Psoas muscle (tissue), 8 donors: ENCODE results near the gene MAGEB6. TPM values are rescaled to one million over a fixed set of nuclear protein-coding genes. Genes with fewer than 3 reads are reported as not detected.

Experiments
- ATAC-seq, 4 donors: fragments of 200-7000 bp; cut with Tn5 transposase; one replicate each; pipeline ENCODE4 v1.9.1; 2020; ENCODE audit warnings: moderate library complexity in 3 of 4, mild to moderate bottlenecking in 2 of 4
- DNase-seq, 2 donors: peaks; one replicate each; pipeline ENCODE4 v3.0.0-alpha.2; 2020
- H3K27ac ChIP-seq: fragments of 200-600 bp; one replicate; pipeline ENCODE4 v1.8.0; 2022
- H3K27me3 ChIP-seq, 3 donors: fragments of 200-600 bp in 1 of 3; one replicate each; pipeline versions ENCODE4 v1.6.1 to v1.8.0; 2013 to 2022; ENCODE audit warnings: low read length in 2 of 3, mild to moderate bottlenecking in 2 of 3, moderate library complexity in 1 of 3; ENCODE audit not compliant: insufficient read depth in 3 of 3
- H3K36me3 ChIP-seq, 2 donors: fragments of 200-600 bp in 1 of 2; one replicate each; pipeline versions ENCODE4 v1.6.1 to v1.8.0; 2013 to 2022; ENCODE audit warnings: low read depth in 1 of 2, mild to moderate bottlenecking in 1 of 2, moderate library complexity in 1 of 2; ENCODE audit not compliant: insufficient read depth in 1 of 2
- H3K4me1 ChIP-seq: fragments of 200-600 bp; one replicate; pipeline ENCODE4 v1.8.0; 2022
- H3K4me3 ChIP-seq: fragments of 200-600 bp; one replicate; pipeline ENCODE4 v1.8.0; 2022; ENCODE audit warnings: mild to moderate bottlenecking
- H3K9me3 ChIP-seq: fragments of 200-600 bp; one replicate; pipeline ENCODE4 v1.8.0; 2022
- CTCF ChIP-seq: fragments of 200-600 bp; IDR thresholded peaks from one replicate; pipeline ENCODE4 v1.8.0; 2022; ENCODE audit warnings: antibody characterized with exemption
- WGBS, 3 donors: extraction: QIAGEN DNeasy Blood & Tissue Kit; methylation state at CpG; one replicate each; pipeline versions ENCODE4 v1.1.6 to v1.1.7; 2013; 5-methylcytosine and 5-hydroxymethylcytosine counted together
- intact Hi-C, 2 donors: fragments of 100-400 bp; cut with DNase I; formaldehyde crosslinking; loops; one replicate each; pipeline versions ENCODE4 v1.11.0 to v1.14.2; 2022
- polyA plus RNA-seq, 3 donors: library from polyadenylated mRNA; stranded (reverse); fragments of 200-250 nt; gene quantifications; one replicate each; pipeline ENCODE4 v1.2.3, GENCODE V29; 2013
- total RNA-seq, 4 donors: library from RNA; stranded (reverse); fragmentation: NEBNext Ultra II Directional in 2 of 4; extraction: Animal tissue kit (Norgen Biotek cat#: 25700) in 2 of 4; gene quantifications; one replicate each; pipeline versions ENCODE4 v1.2.1 to v1.2.4, GENCODE V29; 2021 to 2023
- donor health status: healthy with polysubstance abuse.
- donor health status: DM: no; HTN: no; CAD: no; lungs with moderate emphysema.
- donor health status: Bipolar disorder and iron deficiency.
- donor health status: healthy.
- donor health status: DM: yes; HTN: yes; CAD: no.
- donor health status: DM: no; HTN: no; CAD: no.
- donor health status: DM: no; HTN: no; CAD: no.
- donor health status: DM: yes; HTN: yes; CAD: no.

The MAGEB6 gene
- total and polyA plus RNA-seq, 7 donors: not detected

DNA sequence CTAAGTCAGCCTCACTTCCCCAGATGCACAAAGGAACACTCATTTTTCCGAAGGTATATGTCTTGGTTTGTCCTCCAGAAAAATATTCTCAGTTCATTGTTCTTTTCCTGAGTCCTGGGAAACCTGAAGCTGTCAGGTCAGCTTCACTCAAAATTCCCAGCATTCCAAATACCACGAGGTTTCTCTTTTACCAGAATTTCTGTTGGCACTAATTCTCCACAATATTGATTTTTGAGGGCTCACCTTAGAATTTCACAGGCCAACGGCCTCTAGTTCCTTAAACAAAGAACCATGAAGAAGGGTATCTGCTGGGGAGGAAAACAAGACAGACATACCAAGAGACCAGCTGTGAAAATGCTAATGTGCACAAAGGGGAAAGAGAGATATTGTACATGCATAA, 15.8 kb downstream of the MAGEB6 start:
- Histone ChIP-seq H3K4me3 (no peak overlapping the region), H3K27me3 (no peaks in the 10 kb centered on the region), H3K4me1 (no peaks in the 10 kb centered on the region), H3K9me3 (no peaks in the 10 kb centered on the region), H3K36me3 (no peaks in the 10 kb centered on the region), H3K27ac (no peak overlapping the region)
- intact Hi-C loops: no loop called here
- TF ChIP-seq CTCF: no peak
- DNase-seq (no peak), ATAC-seq (no peak)
- WGBS, 3 donors: 44 to 70% (median 54%) methylated on average over 3 of the region's 3 CpGs

- no peaks in the 10 kb centered on the region for H3K27me3 ChIP-seq
- no peak within 1 kb of the TSS for H3K27ac ChIP-seq
- DNase-seq: no peak
- H3K4me3 ChIP-seq: no peak within 1 kb of the TSS
- H3K36me3 ChIP-seq: no peaks in the 10 kb centered on the region
- no peaks in the 10 kb centered on the region for H3K9me3 ChIP-seq
- WGBS, 3 donors: 55 to 72% (median 69%) methylated on average over 5 of the region's 5 CpGs
- TF ChIP-seq CTCF: no peak
- ATAC-seq: no peak
- intact Hi-C loops: no loop called here
- H3K4me1 ChIP-seq: no peaks in the 10 kb centered on the region
Measured at GRCh38 chrX:26215869-26216268, 23.6 kb downstream of the MAGEB6 start, which contains the start of gene MAGEB5. Gene MAGEB5, plus strand, starts transcription at chrX:26216169. Its CDS starts 1,133 bp downstream, at chrX:26217302.

DNA sequence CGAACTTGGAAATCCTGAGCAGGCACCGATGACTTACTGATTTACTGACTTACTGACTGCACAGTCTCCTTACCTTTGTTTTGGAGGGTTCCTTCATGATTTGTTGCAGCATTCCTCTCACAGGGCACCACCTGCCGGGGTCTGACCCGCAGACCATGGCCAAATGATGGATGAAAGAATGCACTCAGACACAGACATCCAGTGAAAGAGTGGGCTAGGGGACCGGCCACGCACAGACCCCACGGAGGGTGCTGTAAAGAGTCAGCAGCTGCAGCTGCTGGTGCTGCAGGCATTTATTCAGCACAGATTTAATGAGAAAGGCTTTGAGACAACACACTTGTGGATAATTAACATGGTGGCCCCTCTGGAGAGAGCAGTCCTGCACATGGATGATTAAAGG, 27.1 kb downstream of the MAGEB6 start:
- 33 to 56% (median 40%) methylated on average over 7 of the region's 7 CpGs for WGBS, 3 donors
- DNase-seq (no peak), ATAC-seq (no peak)
- Histone ChIP-seq H3K4me1 (no peaks in the 10 kb centered on the region), H3K36me3 (no peaks in the 10 kb centered on the region), H3K4me3 (no peak overlapping the region), H3K9me3 (no peaks in the 10 kb centered on the region), H3K27ac (no peak overlapping the region), H3K27me3 (no peaks in the 10 kb centered on the region)
- TF ChIP-seq CTCF: no peak
- intact Hi-C loops: no loop called here

DNA sequence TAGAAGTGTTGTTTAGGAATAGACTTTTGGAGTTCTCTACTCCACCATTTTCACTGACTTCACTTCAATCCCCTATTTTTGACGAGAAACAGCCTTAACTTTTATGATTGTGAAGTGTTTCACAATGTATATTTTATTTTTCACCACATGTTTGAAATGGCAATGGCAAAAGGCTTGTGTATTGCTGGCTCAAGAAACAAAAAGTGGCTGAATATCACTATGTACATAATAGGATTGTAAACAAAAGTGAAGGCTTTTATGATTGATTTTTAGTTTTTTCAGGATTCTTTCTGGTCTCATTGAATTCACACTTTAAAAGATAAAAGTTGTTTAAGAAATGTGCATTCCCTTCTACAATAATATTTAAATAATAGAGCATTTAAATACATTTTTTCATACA, 41.9 kb downstream of the MAGEB6 start:
- no peaks in the 10 kb centered on the region for H3K27me3 ChIP-seq
- H3K27ac ChIP-seq: no peak overlapping the region
- WGBS, 3 donors: 24 to 50% (median 26%) methylated on average over 1 of the region's 1 CpG
- H3K4me3 ChIP-seq: no peak overlapping the region
- H3K9me3 ChIP-seq: no peaks in the 10 kb centered on the region
- DNase-seq (no peak), ATAC-seq (no peak)
- H3K36me3 ChIP-seq: no peaks in the 10 kb centered on the region
- no peaks in the 10 kb centered on the region for H3K4me1 ChIP-seq
- intact Hi-C loops: no loop called here
- TF ChIP-seq CTCF: no peak

Other genes with a start within 250 kb of the MAGEB6 start
- gene MAGEB18, start 54.1 kb upstream of the MAGEB6 start, total RNA-seq: not detected
- not detected for gene MAGEB18, start 54.1 kb upstream of the MAGEB6 start, polyA plus RNA-seq
- not detected for gene MAGEB6B, start 31.8 kb upstream of the MAGEB6 start, total RNA-seq
- not detected for gene MAGEB6B, start 31.8 kb upstream of the MAGEB6 start, polyA plus RNA-seq
- gene MAGEB5, start 23.7 kb downstream of the MAGEB6 start, total RNA-seq: not detected
- gene MAGEB5, start 23.7 kb downstream of the MAGEB6 start, polyA plus RNA-seq: not detected